GM19372 (cell line): ENCODE data around the gene NCF1.
A peak's percentile ranks its signal among the peaks of the same experiment; 100 is the strongest.
"Not testable (repeated sequence)": the region's sequence is repeated elsewhere in the genome, so short reads cannot be mapped to it uniquely, and the experiment has no call there.

ENCODE experiments used
- ATAC-seq: cut with Tn5 transposase; IDR thresholded peaks from one replicate; pipeline ENCODE4 v1.9.1; 2021; ENCODE audit warnings: mild to moderate bottlenecking, low read depth, moderate library complexity; ENCODE audit not compliant: unreplicated experiment

Gene NCF1

GRCh38 chr7:74773760-74774750, at the start of gene NCF1:
TSS of gene NCF1 (plus strand) at chr7:74774011. CDS start at chr7:74774032, 21 bp downstream.
- peak; percentile 65 for ATAC-seq

GRCh38 chr7:74725840-74726239, 48.0 kb upstream of the NCF1 start:
- ATAC-seq = no peak

GRCh38 chr7:74726309-74727101, 47.3 kb upstream of the NCF1 start:
- no peak for ATAC-seq

GRCh38 chr7:74728686-74729085, 45.1 kb upstream of the NCF1 start:
- ATAC-seq = not testable (repeated sequence)

- ATAC-seq = not testable (repeated sequence)
Measured at GRCh38 chr7:74730186-74730585, 43.6 kb upstream of the NCF1 start.

GRCh38 chr7:74739974-74740703, 33.7 kb upstream of the NCF1 start:
- ATAC-seq = not testable (repeated sequence)

GRCh38 chr7:74743936-74744557, 29.8 kb upstream of the NCF1 start:
- not testable (repeated sequence) for ATAC-seq

GRCh38 chr7:74753921-74754482, 19.8 kb upstream of the NCF1 start:
- ATAC-seq = not testable (repeated sequence)

GRCh38 chr7:74756673-74757072, 17.1 kb upstream of the NCF1 start:
- not testable (repeated sequence) for ATAC-seq

GRCh38 chr7:74758268-74758667, 15.5 kb upstream of the NCF1 start:
- not testable (repeated sequence) for ATAC-seq

- not testable (repeated sequence) for ATAC-seq
Measured at GRCh38 chr7:74758982-74759381, 14.8 kb upstream of the NCF1 start.

GRCh38 chr7:74765205-74765918, 8.4 kb upstream of the NCF1 start:
- peak; percentile 32 for ATAC-seq

GRCh38 chr7:74766509-74766908, 7.3 kb upstream of the NCF1 start:
- ATAC-seq = not testable (repeated sequence)

- ATAC-seq = not testable (repeated sequence)
Measured at GRCh38 chr7:74766991-74767390, 6.8 kb upstream of the NCF1 start.

GRCh38 chr7:74770062-74770461, 3.7 kb upstream of the NCF1 start:
- not testable (repeated sequence) for ATAC-seq

- not testable (repeated sequence) for ATAC-seq
Measured at GRCh38 chr7:74772093-74772492, 1.7 kb upstream of the NCF1 start.

GRCh38 chr7:74775111-74775510, 1.3 kb downstream of the NCF1 start:
- ATAC-seq = not testable (repeated sequence)

- ATAC-seq = not testable (repeated sequence)
Measured at GRCh38 chr7:74779053-74779452, 5.2 kb downstream of the NCF1 start.

GRCh38 chr7:74781746-74782145, 7.9 kb downstream of the NCF1 start:
- not testable (repeated sequence) for ATAC-seq
